ENCODE results near the gene ECSIT.

DNA sequence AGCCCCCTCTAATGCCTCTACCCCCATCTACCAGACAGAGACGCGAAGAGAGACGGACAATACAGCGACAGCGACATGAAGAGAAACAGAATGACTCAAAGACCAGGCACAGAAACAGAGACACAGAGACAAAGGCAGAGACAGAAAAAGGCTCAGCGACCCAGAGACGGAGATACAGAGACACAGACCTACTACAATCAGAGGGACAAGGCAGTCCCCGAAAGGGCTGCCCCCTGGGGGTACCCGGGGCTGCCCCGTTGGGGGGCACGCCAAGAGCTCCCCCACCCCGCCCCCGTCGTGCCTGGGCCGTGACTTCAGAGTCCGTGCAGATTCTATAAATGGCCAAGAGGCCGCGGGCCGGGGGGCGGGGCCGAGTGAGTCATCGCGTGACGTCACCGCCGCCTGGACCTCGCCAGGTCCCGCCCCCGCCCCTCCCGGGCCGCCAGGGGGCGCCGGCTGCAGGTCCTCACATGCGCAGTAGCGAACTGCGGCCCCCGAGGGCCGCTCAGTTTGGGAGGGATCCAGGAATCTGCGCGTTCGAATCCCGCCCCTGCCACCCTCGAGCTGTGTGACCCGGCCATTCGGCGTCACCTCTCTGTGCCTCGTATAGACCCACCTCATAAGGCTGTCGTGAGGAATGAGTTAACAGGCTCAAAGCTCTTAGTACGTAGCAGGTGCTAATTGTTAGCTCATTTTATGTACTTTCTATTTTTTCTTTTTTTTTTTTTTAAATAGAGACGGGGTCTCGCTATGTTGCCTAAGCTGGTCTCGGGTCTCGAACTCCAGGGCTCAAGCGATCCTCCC lies 7.1 kb upstream of the ECSIT start:
- TF ChIP-seq POLR2A (IDR thresholded peaks at IDR 0.05; ENCODE audit: low read depth, low read length) (no peak), POLR2AphosphoS5 (IDR thresholded peaks at IDR 0.05; ENCODE audit: low read depth, low read length) (no peak)
